Adrenal gland (tissue), 5 donors: ENCODE measurements around the gene RALGPS1.

Experiments
- CTCF ChIP-seq, 6 experiments: fragments of 450-650 bp in 4 of 6; fragments of 200-600 bp in 2 of 6; sonication (generic) in 1 of 6; IDR thresholded peaks; 1 replicate in 5 of 6; 2 replicates in 1 of 6; pipeline versions ENCODE4 v1.5.1 to v1.8.0; 2016 to 2021; ENCODE audit warnings: antibody characterized with exemption in 6 of 6, mild to moderate bottlenecking in 2 of 6, moderate library complexity in 1 of 6
- POLR2A ChIP-seq, 2 donors: fragments of 450-650 bp; IDR thresholded peaks; one replicate each; pipeline ENCODE4 v1.6.1; 2017; ENCODE audit warnings: antibody characterized with exemption in 2 of 2, mild to moderate bottlenecking in 2 of 2, moderate library complexity in 1 of 2
- donor health status: DM: no; HTN: no; CAD: no.

- no peak for TF ChIP-seq CTCF (IDR thresholded peaks at IDR 0.05)
- TF ChIP-seq POLR2A (IDR thresholded peaks at IDR 0.05) = no peak
Observed at GRCh38 chr9:127128341-127129072, 213.9 kb downstream of the RALGPS1 start.
